ENCODE measurements around the gene IGIP.

DNA sequence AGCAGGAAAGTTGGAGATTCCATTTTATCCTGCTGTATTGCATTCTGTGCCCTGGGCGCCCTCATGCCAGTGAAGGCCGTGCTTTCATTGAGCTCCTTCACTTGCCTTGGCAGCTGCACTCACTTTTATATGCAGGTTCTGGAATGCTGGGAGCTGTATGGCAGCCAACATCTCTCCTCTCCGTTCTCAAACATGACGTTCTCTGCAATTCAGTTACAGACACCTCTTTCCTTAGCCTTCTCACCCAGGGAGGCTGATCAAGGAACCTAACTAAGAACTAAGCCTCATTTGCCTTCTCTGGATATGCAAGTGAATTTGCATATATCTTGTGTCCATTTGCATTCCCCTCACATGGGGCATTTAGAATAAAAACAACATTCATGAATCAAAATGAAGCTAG lies 41.2 kb upstream of the IGIP start:
- TF ChIP-seq, protein P1, sequence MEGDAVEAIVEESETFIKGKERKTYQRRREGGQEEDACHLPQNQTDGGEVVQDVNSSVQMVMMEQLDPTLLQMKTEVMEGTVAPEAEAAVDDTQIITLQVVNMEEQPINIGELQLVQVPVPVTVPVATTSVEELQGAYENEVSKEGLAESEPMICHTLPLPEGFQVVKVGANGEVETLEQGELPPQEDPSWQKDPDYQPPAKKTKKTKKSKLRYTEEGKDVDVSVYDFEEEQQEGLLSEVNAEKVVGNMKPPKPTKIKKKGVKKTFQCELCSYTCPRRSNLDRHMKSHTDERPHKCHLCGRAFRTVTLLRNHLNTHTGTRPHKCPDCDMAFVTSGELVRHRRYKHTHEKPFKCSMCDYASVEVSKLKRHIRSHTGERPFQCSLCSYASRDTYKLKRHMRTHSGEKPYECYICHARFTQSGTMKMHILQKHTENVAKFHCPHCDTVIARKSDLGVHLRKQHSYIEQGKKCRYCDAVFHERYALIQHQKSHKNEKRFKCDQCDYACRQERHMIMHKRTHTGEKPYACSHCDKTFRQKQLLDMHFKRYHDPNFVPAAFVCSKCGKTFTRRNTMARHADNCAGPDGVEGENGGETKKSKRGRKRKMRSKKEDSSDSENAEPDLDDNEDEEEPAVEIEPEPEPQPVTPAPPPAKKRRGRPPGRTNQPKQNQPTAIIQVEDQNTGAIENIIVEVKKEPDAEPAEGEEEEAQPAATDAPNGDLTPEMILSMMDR (conservative IDR thresholded peaks at IDR 0.05; ENCODE audit: low read depth, low read length): no peak
- no peak for TF ChIP-seq EZH2 (IDR thresholded peaks at IDR 0.05; ENCODE audit: borderline replicate concordance, low read depth, low read length, poor library complexity, severe bottlenecking)
